Measurements from ENCODE around the gene NHP2. TPM values are rescaled to one million over a fixed set of nuclear protein-coding genes. Genes with fewer than 3 reads are reported as not detected.

NHP2 gene
- total RNA-seq, 3 donors from 2014 or later (not counting 1 experiment from before 2014, with no cell fraction given): 39.2 to 43.5 (median 40.2) TPM

Other genes with a start within 250 kb of the NHP2 start
- not detected for gene PROP1, start 157.6 kb downstream of the NHP2 start, total RNA-seq
- 10 to 100 TPM in 1 of 3 donors, 1 to 10 TPM in 2; 5.6 to 16.9 (median 9.0) TPM for gene N4BP3, start 40.4 kb downstream of the NHP2 start, total RNA-seq
- 10 to 100 TPM in 1 of 3 donors, 1 to 10 TPM in 2; 9.2 to 12.7 (median 9.5) TPM for gene RMND5B, start 22.9 kb downstream of the NHP2 start, total RNA-seq
- gene GMCL2, start 33.5 kb upstream of the NHP2 start, total RNA-seq: not detected
- gene HNRNPAB, start 50.6 kb upstream of the NHP2 start, total RNA-seq: 10 to 100 TPM; 77.6 to 98.4 (median 88.4) TPM
- 100 to 1,000 TPM; 111 to 134 (median 131) TPM for gene PHYKPL, start 78.9 kb upstream of the NHP2 start, total RNA-seq